Urinary bladder (tissue), 4 donors: ENCODE results near the gene HDAC3. TPM values are rescaled to one million over a fixed set of nuclear protein-coding genes. Genes with fewer than 3 reads are reported as not detected.

Experiments used
- DNase-seq: peaks from one replicate; pipeline ENCODE4 v3.0.0-alpha.2; 2015; ENCODE audit errors: extremely low spot score
- H3K27ac ChIP-seq: one replicate; pipeline ENCODE4 v1.5.1; 2013; ENCODE audit warnings: low read depth, mild to moderate bottlenecking, moderate library complexity
- H3K36me3 ChIP-seq: one replicate; pipeline ENCODE4 v1.6.1; 2013; ENCODE audit warnings: mild to moderate bottlenecking, moderate library complexity; ENCODE audit not compliant: insufficient read depth
- H3K4me1 ChIP-seq: one replicate; pipeline ENCODE4 v1.6.1; 2013; ENCODE audit warnings: mild to moderate bottlenecking, moderate library complexity; ENCODE audit not compliant: insufficient read depth
- H3K4me3 ChIP-seq: one replicate; pipeline ENCODE4 v1.5.1; 2013; ENCODE audit warnings: low read depth, low read length
- WGBS: extraction: QIAGEN DNeasy Blood & Tissue Kit; methylation state at CpG from one replicate; pipeline ENCODE4 v1.1.7; 2013; 5-methylcytosine and 5-hydroxymethylcytosine counted together
- polyA plus RNA-seq: library from polyadenylated mRNA; stranded (reverse); fragments of 200-250 nt; gene quantifications from one replicate; pipeline ENCODE4 v1.2.3, GENCODE V29; 2013
- total RNA-seq: library from RNA; depleted of rRNA; stranded (reverse); fragments of >200 nt; gene quantifications from one replicate; pipeline ENCODE4 v1.2.3, GENCODE V29; 2014
- donor health status: healthy with polysubstance abuse.
- donor health status: healthy.

HDAC3 gene
- total RNA-seq: 36.3 TPM
- polyA plus RNA-seq: 45.3 TPM

DNA sequence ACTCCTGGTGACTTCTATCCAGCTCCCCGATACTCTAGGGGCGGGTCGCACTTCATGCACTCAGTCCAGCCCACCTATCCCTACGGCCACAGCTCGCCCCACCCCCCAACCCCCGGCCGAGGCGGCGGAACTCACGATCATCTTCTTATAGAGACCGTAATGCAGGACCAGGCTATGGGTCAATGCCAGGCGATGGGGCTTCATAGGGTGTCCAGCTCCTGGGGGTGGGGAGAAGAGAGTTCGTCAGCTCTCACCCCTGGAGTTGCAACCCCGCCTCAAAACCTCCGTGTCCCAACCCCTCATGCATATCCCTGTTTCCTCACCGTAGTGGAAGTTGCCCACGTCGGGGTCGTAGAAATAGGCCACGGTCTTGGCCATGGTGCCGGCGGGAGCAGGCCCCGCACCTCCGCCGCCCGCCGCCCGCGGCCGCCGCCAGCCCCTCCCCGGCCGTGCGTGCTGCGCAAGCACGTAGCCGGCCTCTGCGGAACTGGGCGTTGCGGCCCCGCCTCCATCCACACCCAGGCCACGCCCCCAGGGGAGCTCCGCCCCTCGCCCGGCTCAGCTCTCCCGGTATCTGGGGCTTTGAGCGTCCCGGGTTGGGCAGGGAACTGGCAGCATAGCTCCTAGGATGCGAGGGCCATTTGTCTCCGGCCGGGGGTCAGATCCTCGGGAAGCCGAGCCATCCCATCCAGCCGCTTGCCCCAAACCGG is at the start of gene HDAC3, which contains the start of gene RELL2:
Gene HDAC3, minus strand, starts transcription at position 437 of the 710 bp plus-strand sequence. Its CDS starts 59 bp downstream, at position 378.
Gene RELL2, plus strand, starts transcription at position 585 of the 710 bp plus-strand sequence. CDS start 1,229 bp downstream, outside the sequence.
- Histone ChIP-seq H3K36me3 (peaks cover 3% of the 10 kb centered on the region), H3K4me3 (peak within 1 kb of the TSS; percentile 76), H3K27ac (peak within 1 kb of the TSS; percentile 13), H3K4me1 (no peaks in the 10 kb centered on the region)
- WGBS: under 1% methylated on average over 55 of the region's 55 CpGs
- DNase-seq: peak; percentile 66

DNA sequence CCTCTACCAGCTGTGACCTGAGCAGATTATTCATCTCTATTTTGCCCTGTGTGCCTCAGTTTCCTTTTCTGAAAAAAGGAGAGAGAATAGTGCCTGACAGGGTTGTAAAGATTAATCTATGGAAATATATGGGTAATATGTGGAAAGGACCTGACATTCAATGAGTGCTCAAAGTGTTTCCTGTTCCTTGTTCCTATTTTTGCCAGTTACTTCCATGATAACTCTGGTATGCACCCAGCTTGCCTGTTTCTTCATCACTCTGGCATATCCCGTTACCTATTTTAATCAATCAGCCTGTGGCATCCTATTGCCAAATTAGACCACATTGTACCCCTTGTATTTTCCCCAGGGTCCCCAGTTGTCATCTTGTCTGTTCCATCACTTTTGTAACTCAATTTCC is 48.9 kb upstream of the HDAC3 start:
- H3K27ac ChIP-seq: no peak overlapping the region
- H3K4me1 ChIP-seq: no peaks in the 10 kb centered on the region
- no peaks in the 10 kb centered on the region for H3K36me3 ChIP-seq
- DNase-seq: no peak
- 83% methylated on average over 1 of the region's 1 CpG for WGBS
- no peak overlapping the region for H3K4me3 ChIP-seq

DNA sequence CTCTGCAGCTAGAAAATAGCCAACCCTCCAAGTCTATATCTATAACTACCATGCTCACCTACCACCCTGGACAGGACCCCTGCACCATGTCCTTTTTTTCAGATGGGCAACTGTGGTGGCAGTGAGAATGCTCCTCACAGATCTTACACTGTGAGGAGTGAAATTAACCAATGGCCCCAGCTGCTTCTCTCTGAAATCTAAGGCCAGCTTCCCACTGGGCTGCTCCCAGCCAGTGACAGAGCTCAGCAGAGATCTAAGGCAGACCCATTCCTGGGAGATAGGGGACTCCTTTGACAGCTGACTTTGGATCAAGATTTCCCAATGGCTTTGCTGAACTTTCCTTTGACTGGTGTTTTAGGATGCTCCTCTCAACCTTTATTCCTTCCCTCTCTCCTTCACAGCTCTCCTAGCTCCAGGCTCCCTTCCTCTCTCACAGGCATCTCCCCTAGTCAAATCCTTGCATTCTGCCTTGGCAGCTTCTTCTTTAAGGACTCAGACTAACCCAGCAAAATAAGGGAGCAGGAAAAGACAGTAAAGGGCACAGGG is 47.0 kb upstream of the HDAC3 start:
- Histone ChIP-seq H3K36me3 (no peaks in the 10 kb centered on the region), H3K27ac (no peak overlapping the region), H3K4me3 (no peak overlapping the region), H3K4me1 (no peaks in the 10 kb centered on the region)
- no peak for DNase-seq

DNA sequence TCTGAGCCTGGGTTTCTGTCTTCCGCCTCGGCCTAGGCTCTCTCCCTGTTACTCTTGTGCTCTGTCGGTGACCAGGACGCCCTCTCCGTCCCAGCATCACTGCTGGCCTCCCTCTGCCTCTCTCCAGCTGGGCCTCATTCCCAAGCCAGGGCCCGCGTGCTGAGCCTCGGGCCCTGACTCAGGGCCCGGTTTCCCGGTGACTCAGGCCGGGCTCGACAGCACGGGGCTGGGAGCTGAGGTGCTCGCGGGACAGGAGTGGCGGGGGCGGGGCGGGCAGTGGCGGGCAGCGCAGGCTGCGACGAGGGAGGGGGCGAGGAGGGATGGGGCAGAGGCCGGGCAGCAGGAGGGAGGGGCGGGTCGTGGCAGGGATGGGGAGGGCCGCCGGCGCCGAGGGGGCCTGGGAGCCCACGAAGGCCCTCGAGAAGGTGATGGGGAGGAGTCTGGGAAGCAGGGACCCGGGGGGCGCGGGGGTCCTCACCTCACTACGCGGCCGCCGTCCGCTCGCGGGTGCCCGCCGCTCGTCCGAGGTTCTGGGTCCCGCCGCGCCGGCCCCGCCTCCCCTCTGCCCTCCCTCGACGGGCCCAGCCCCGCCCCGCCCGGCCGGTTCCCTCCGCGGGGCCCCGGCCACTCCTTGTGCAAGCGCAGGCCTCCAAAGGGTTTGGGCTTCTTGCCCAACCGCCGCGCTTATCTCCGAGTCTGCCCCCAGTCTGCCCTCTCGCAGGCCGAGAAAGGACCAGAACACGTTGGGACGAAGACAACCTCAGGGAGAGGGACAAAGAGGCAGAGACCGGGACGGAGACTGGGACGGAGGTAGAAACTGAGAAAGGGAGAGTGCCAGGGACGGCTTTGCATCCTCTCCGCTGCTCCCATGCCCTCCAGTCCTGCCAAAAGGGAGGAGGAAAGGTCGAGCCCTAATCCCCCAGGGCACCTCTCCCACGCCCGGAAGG is 45.3 kb upstream of the HDAC3 start, which contains the start of gene ARAP3:
Gene ARAP3, minus strand, starts transcription at position 536 of the 947 bp plus-strand sequence. CDS start 1,744 bp downstream, outside the sequence.
- H3K36me3 ChIP-seq: no peaks in the 10 kb centered on the region
- peak within 1 kb of the TSS; percentile 43 for H3K4me3 ChIP-seq
- WGBS: 3% methylated on average over 76 of the region's 77 CpGs
- no peak for DNase-seq
- no peaks in the 10 kb centered on the region for H3K4me1 ChIP-seq
- peak within 1 kb of the TSS; percentile 84 for H3K27ac ChIP-seq

DNA sequence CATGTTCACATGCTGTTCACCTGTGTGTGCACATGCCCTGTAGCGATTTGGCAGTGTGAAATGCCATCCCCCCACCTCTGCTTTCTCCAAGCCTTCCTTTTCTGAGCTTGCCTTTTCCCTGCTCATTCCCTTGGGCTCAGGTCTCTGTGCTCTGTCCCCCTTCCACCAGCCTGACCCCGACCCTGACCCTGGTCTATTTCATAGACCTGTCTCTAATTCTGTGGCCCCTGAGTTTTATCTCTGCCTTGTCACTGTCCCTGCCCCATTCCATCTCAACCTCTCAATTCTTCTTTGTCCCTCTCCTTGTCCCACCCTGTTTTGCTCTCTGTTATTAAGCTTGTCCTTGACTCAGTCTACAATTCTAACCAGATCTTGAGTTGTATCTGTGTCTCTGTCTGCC is 44.6 kb upstream of the HDAC3 start:
- WGBS: 75% methylated on average over 2 of the region's 2 CpGs
- DNase-seq: no peak
- Histone ChIP-seq H3K27ac (peak overlapping the region; percentile 84), H3K4me3 (peak overlapping the region; percentile 43), H3K4me1 (no peaks in the 10 kb centered on the region), H3K36me3 (no peaks in the 10 kb centered on the region)

DNA sequence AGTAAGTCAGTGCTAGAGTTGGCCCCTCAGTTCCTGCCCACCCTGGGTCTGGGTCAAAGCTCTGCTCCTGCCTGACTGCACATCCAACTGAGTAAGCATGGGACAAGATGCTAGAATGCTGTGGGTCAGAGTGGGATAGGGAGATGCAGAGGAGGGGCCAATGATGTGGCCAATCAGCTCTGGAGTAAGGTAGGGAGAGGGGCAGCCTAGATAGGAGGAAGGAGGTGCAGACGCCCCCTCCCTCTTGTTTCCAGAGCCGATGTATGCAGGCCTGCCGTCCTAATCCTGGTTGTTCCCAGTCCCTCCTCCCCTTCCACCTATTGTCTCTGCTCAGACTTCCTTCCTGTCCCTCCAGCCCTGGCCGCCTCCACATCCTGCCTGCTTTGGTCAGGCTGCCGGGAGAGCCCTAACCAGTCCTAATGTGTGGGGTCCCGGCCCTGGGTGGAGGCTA is 44.1 kb upstream of the HDAC3 start:
- WGBS: 73% methylated on average over 6 of the region's 6 CpGs
- no peak overlapping the region for H3K4me3 ChIP-seq
- peak overlapping the region; percentile 84 for H3K27ac ChIP-seq
- no peaks in the 10 kb centered on the region for H3K4me1 ChIP-seq
- H3K36me3 ChIP-seq: no peaks in the 10 kb centered on the region
- DNase-seq: no peak

DNA sequence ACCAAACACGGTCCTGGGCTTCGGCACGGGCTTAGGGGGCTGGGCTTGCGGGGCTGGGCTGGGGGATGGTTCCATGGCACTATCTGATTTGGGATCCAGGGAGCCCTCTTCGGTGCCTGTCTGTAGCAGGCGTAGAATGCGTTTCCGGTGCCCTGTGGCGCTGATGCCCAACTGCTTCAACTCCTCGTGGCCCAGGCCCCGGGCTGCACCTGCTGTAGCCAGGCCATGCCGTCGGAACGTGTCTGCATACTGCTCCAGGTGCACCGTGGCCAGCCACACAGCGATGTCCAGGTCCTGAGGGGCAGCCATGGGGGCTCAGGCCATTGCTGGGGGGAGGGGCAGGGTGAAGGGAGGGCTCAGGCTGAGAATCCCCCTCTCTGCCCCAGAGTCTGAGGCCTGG is 43.5 kb upstream of the HDAC3 start:
- DNase-seq: no peak
- no peaks in the 10 kb centered on the region for H3K4me1 ChIP-seq
- WGBS: 89% methylated on average over 16 of the region's 16 CpGs
- no peak overlapping the region for H3K27ac ChIP-seq
- no peak overlapping the region for H3K4me3 ChIP-seq
- no peaks in the 10 kb centered on the region for H3K36me3 ChIP-seq

DNA sequence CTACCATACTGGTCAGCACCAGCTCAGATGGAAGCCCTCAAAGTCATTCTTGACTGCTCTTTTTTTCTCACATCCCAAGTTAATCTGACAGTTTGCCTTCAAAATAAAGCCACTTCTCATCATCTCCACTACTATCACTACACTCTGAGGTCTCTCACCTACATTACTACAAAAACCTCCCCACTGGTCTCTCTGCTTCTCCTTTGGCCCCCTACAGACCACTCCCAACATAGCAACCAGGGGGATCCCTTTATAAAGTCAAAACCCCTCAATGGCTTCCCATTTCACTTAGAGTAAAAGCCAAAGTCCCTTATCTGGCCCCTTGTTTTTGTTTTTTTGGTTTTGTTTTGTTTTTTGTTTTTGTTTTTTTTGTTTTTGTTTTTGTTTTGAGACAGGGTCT is 40.8 kb upstream of the HDAC3 start:
- H3K4me1 ChIP-seq: no peaks in the 10 kb centered on the region
- DNase-seq: no peak
- H3K36me3 ChIP-seq: no peaks in the 10 kb centered on the region
- H3K27ac ChIP-seq: no peak overlapping the region
- no peak overlapping the region for H3K4me3 ChIP-seq

DNA sequence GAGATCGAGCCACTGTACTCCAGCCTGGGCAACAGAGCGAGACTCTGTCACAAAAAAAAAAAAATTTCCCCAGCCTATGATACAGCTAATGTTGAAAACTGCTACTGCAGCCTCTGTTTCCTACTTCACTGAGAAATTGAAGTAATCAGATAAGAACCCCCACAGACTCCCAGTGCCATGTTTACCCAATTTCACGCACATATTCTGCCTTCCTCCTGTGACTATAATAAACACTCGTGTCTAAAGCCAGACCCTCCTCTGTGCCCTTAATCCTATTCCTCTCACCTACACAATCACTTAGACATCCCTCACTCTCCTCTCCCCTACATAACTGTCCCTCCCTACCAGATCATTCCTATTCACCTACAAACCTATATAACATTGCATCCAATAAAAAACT is 39.0 kb upstream of the HDAC3 start:
- WGBS: 86% methylated on average over 4 of the region's 4 CpGs
- Histone ChIP-seq H3K4me3 (no peak overlapping the region), H3K36me3 (no peaks in the 10 kb centered on the region), H3K4me1 (no peaks in the 10 kb centered on the region), H3K27ac (no peak overlapping the region)
- no peak for DNase-seq

DNA sequence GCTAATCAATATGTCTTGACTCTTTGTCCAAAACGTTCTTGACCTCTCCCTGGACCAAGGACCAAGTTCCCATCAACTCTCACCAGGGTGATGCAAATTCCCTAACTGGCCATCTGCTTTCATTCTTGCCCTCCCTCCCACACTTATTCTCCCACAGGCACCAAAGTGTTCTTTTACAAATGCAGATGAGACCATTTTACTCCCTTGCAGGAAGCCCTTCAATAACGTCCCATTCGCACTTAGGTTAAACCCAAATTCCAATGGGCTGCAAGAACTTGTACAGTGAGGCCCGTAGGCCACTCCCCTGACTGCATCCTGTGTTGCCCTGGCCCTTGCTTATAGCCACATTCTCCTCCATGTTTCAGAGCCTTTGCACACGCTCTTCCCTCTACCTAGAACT is 38.1 kb upstream of the HDAC3 start:
- no peak overlapping the region for H3K4me3 ChIP-seq
- no peak overlapping the region for H3K27ac ChIP-seq
- DNase-seq: no peak
- H3K36me3 ChIP-seq: no peaks in the 10 kb centered on the region
- whole genome bisulfite sequencing: 67% methylated on average over 5 of the region's 5 CpGs
- no peaks in the 10 kb centered on the region for H3K4me1 ChIP-seq

DNA sequence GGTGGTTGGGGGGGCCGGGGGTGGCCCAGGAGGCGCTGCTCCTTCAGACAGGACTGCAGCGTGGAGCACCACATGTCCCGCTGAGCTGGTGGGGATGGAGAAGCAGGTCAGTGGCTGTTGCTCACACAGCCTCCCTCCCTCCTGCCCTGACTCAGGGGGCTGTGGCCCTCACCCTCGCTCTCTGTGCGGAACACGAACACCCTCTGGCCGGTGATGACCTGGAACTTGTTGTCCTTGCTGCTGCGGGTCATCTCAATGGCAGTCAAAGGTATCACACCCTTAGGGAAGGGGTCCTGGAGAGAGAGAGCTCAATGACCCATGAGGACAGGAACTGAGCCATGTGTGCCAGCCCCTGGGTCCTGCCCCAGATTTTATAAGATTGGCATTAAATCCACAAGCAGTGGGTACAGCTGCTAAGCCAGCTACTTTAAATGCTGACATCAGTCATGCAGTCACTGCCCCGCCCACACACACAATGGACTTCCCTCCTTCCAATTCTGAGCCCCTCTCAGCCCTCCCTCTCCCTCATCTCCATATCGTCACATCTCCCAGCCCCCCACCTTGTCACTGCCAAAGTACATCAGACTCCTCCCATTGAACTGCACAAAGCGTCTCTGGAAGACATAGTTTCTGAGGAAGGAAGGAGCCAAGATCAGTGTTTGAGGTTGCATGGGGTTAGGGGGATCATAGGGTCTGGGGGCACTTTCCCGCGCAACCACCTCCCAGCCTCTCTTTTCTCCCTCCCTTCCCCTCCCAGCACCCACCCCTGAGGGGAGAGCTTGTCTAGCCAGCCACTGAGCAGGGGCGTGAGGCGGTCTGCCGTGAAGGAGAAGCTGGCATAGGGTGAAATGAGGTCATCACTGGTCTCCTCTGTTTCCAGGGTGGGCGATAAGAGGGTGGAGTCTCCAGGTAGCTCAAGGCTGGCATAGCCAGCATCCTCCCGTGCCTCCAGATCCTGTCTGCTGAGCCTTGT is 36.5 kb upstream of the HDAC3 start:
- H3K4me1 ChIP-seq: no peaks in the 10 kb centered on the region
- no peaks in the 10 kb centered on the region for H3K36me3 ChIP-seq
- WGBS: 78% methylated on average over 19 of the region's 19 CpGs
- DNase-seq: no peak
- no peak overlapping the region for H3K27ac ChIP-seq
- H3K4me3 ChIP-seq: no peak overlapping the region

DNA sequence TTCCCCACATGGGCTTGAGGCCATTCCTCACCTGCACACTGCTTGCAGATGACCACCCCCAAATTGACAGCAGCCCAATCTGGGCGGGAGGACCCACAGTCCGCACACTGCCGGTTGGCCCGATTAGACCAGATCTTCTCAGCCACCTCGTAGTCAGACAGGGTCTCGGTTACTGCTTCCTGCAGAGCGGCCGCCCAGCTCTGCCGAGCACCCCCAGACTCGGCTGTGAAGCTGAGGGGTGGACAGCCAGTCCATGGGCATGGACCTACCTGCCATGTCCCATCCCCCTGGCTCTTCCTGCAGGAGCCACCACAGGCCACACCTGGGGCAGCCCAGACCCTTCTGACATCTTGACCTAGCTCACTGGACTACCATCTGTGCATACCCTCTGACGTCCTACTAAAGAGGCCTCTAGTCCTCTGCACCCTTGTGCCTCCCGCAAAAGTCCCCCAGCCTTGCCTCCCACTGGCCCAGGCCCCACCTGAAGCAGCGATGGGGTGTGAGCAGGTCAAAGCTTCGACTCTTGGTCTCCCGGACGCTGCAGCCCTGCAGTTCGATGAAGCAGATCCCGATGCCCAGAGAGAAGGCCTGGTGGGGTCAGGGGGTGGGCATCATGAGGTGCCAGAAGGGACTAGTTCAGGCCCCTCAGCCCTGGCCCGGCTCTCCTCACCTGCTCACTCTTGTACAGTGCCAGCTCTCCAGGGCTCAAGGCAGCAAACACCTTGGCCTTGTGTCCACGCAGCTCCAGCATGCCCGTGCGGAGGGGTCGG is 35.6 kb upstream of the HDAC3 start:
- Histone ChIP-seq H3K4me3 (no peak overlapping the region), H3K36me3 (no peaks in the 10 kb centered on the region), H3K27ac (no peak overlapping the region), H3K4me1 (no peaks in the 10 kb centered on the region)
- DNase-seq: no peak
- WGBS: 93% methylated on average over 23 of the region's 23 CpGs
